HepG2 (cell line): Measurements from ENCODE around the gene POLDIP3. TPM values are rescaled to one million over a fixed set of nuclear protein-coding genes. Genes with fewer than 3 reads are reported as not detected.
A peak's percentile ranks its signal among the peaks of the same experiment; 100 is the strongest.

Source experiments
- CBFB ChIP-seq: sonication (generic); formaldehyde crosslinking; IDR thresholded peaks from 2 replicates; pipeline ENCODE4 v1.4.0; 2020; ENCODE audit warnings: missing genetic modification reagents
- CEBPG ChIP-seq: IDR thresholded peaks from 2 replicates; pipeline ENCODE4 v1.6.1; 2016
- ELF4 ChIP-seq: sonication (generic); formaldehyde crosslinking; IDR thresholded peaks from 2 replicates; pipeline ENCODE4 v1.5.0; 2020; ENCODE audit warnings: missing genetic modification reagents, mild to moderate bottlenecking, moderate library complexity, borderline replicate concordance
- MAFG ChIP-seq: sonication (generic); formaldehyde crosslinking; IDR thresholded peaks from 2 replicates; pipeline ENCODE4 v1.5.1; 2020; ENCODE audit warnings: mild to moderate bottlenecking, missing genetic modification reagents
- NCOR1 ChIP-seq: fragments of 200-600 bp; sonication (generic); IDR thresholded peaks from 2 replicates; pipeline ENCODE4 v1.7.0; 2017; ENCODE audit warnings: antibody characterized with exemption, low read length, borderline replicate concordance
- PHF8 ChIP-seq: sonication (generic); formaldehyde crosslinking; IDR thresholded peaks from 2 replicates; pipeline ENCODE4 v1.5.0; 2020; ENCODE audit warnings: missing genetic modification reagents
- SKI ChIP-seq: fragments of 450-650 bp; IDR thresholded peaks from one replicate; pipeline ENCODE4 v1.6.1; 2018; ENCODE audit warnings: mild to moderate bottlenecking; ENCODE audit not compliant: partially characterized antibody
- SOX6 ChIP-seq, 2 experiments: fragments of 450-650 bp in 1 of 2; sonication (generic) in 1 of 2; formaldehyde crosslinking in 1 of 2; IDR thresholded peaks; 2 replicates each; pipeline versions ENCODE4 v1.4.0 to v1.6.1; 2017 to 2020; ENCODE audit warnings: antibody characterized with exemption in 1 of 2, mild to moderate bottlenecking in 1 of 2, missing genetic modification reagents in 1 of 2
- TARDBP ChIP-seq: sonication (generic); formaldehyde crosslinking; IDR thresholded peaks from 2 replicates; pipeline ENCODE4 v1.8.0; 2022; ENCODE audit warnings: mild to moderate bottlenecking, missing genetic modification reagents
- TOPORS ChIP-seq: sonication (generic); formaldehyde crosslinking; IDR thresholded peaks from 2 replicates; pipeline ENCODE4 v1.8.0; 2023; ENCODE audit warnings: mild to moderate bottlenecking, missing genetic modification reagents
- ZBTB3 ChIP-seq: sonication (generic); formaldehyde crosslinking; IDR thresholded peaks from 2 replicates; pipeline ENCODE4 v1.4.0; 2020; ENCODE audit warnings: low read depth, mild to moderate bottlenecking, moderate library complexity, missing genetic modification reagents, borderline replicate concordance
- ZFP36L1 ChIP-seq: sonication (generic); formaldehyde crosslinking; IDR thresholded peaks from 2 replicates; pipeline ENCODE4 v1.8.0; 2022; ENCODE audit warnings: mild to moderate bottlenecking, missing genetic modification reagents, moderate library complexity
- ZNF296 ChIP-seq: sonication (generic); formaldehyde crosslinking; conservative IDR thresholded peaks from 2 replicates; pipeline ENCODE4 v1.5.0; 2020; ENCODE audit warnings: mild to moderate bottlenecking, missing genetic modification reagents
- ZNF333 ChIP-seq: sonication (generic); formaldehyde crosslinking; IDR thresholded peaks from 2 replicates; pipeline ENCODE4 v1.4.0; 2020; ENCODE audit warnings: mild to moderate bottlenecking, missing genetic modification reagents, borderline replicate concordance
- ZNF337 ChIP-seq: sonication (generic); formaldehyde crosslinking; IDR thresholded peaks from 2 replicates; pipeline ENCODE4 v1.5.1; 2020; ENCODE audit warnings: missing genetic modification reagents, low read depth, mild to moderate bottlenecking, borderline replicate concordance
- ZNF703 ChIP-seq: sonication (generic); formaldehyde crosslinking; IDR thresholded peaks from 2 replicates; pipeline ENCODE4 v1.5.1; 2020; ENCODE audit warnings: missing genetic modification reagents, mild to moderate bottlenecking, moderate library complexity, borderline replicate concordance
- ZNF709 ChIP-seq: sonication (generic); formaldehyde crosslinking; IDR thresholded peaks from 2 replicates; pipeline ENCODE4 v1.5.0; 2020; ENCODE audit warnings: mild to moderate bottlenecking, missing genetic modification reagents
- ZSCAN9 ChIP-seq: IDR thresholded peaks from 2 replicates; pipeline ENCODE4 v1.6.1; 2016; ENCODE audit warnings: borderline replicate concordance
- polyA plus RNA-seq, 8 experiments: library from polyadenylated mRNA; depleted of rRNA in 3 of 8; stranded (reverse) in 7 of 8; unstranded in 1 of 8; fragments of >200 nt; fragmentation: Illumina TruSeq in 4 of 8; extraction: Trizol in 4 of 8; gene quantifications; 2 replicates each; pipeline versions ENCODE4 v1.2.1 to v1.2.3, GENCODE V29; 2011 to 2016; ENCODE audit warnings: low read depth in 4 of 8, missing spikeins in 1 of 8, mixed read lengths in 1 of 8; ENCODE audit not compliant: insufficient read depth in 1 of 8
- total RNA-seq, 5 experiments: library from RNA; depleted of rRNA; stranded (reverse); fragments of >200 nt; fragmentation: Illumina TruSeq; extraction: Trizol; gene quantifications; 2 replicates each; pipeline ENCODE4 v1.2.3, GENCODE V29; 2016; ENCODE audit warnings: low read depth in 1 of 5
- TF ChIP-seq, protein P1 (sequence below): sonication (generic); IDR thresholded peaks from 2 replicates; pipeline ENCODE4 v1.6.1; 2016; ENCODE audit warnings: low read depth, borderline replicate concordance
- TF ChIP-seq, protein P2 (sequence below): sonication (generic); formaldehyde crosslinking; IDR thresholded peaks from 2 replicates; pipeline ENCODE4 v1.4.0; 2020; ENCODE audit warnings: missing genetic modification reagents
- TF ChIP-seq, protein P3 (sequence below): sonication (generic); formaldehyde crosslinking; IDR thresholded peaks from 2 replicates; pipeline ENCODE4 v1.4.0; 2020; ENCODE audit warnings: mild to moderate bottlenecking, missing genetic modification reagents
- TF ChIP-seq, protein P4 (sequence below): sonication (generic); formaldehyde crosslinking; IDR thresholded peaks from 2 replicates; pipeline ENCODE4 v1.5.1; 2020; ENCODE audit warnings: missing genetic modification reagents, mild to moderate bottlenecking, borderline replicate concordance
- TF ChIP-seq, protein P5 (sequence below): sonication (generic); formaldehyde crosslinking; IDR thresholded peaks from 2 replicates; pipeline ENCODE4 v1.4.0; 2020; ENCODE audit warnings: low read depth, mild to moderate bottlenecking, missing genetic modification reagents

The POLDIP3 gene
- total and polyA plus RNA-seq, 2 of the 13 experiments (the other 11 are each of a cell fraction or from before 2014, with no cell fraction given) = 45.8 to 47.4 TPM

DNA sequence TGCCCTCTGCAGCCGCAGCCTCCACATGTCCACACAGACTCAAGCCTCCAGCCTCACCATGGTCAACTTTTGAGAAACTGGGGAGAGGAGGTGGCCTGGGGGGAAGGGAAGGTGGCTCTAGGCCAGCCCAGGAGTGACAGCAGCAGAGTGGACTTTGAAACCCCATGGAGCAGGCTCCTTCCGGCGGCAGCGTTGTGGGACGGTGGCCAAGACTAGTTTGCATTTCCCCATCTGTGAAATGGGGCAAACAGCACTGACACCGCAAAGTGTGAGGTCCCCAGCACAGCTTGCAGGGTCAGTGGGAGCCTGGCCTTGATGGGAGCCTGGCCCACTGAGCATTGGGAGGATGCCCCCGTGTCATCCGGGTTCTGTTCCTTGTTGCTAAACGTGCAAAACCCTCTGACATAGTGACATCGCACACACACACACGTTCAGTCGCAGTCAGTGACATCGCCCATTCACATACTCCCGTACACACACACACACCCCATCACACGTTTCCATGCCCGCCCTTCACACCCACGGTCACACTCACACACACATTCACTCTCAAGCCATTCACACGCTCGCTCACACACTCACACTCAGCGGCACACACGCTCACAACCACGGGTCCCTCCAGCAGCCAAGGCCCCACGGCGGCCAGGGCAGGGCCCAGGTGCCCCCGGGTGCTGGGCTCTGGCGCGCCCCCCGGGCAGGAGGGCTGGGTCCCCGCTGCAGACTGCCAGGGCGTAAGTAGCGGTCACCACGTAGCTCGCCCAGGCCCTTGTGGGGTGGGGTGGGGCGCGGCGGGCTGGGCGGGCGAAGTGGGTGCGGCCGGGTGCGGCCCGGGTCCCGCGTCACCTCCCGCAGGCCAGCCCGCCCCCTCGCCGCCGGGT, 33.9 kb upstream of the POLDIP3 start (continued):
- TF ChIP-seq ZNF337 (CRISPR knock-in tag) = no peak
- TF ChIP-seq, protein P1, sequence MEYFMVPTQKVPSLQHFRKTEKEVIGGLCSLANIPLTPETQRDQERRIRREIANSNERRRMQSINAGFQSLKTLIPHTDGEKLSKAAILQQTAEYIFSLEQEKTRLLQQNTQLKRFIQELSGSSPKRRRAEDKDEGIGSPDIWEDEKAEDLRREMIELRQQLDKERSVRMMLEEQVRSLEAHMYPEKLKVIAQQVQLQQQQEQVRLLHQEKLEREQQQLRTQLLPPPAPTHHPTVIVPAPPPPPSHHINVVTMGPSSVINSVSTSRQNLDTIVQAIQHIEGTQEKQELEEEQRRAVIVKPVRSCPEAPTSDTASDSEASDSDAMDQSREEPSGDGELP = peak; percentile 68; the same call in 1 of the 2 replicates
- TF ChIP-seq ZNF709 = peak; percentile 47; the same call in 1 of the 2 replicates
- TF ChIP-seq SKI = peak; percentile 31
- TF ChIP-seq ZNF703 (CRISPR knock-in tag) = no peak
- 0 out of 2 replicates have a peak, but pooled peaks have one; percentile 53 for TF ChIP-seq ZFP36L1 (CRISPR knock-in tag)
- peak; percentile 59 for TF ChIP-seq CEBPG (CRISPR knock-in tag)
- TF ChIP-seq NCOR1 = peak; percentile 55; the same call in 1 of the 2 replicates
- TF ChIP-seq ELF4 = no peak
- no peak for TF ChIP-seq ZBTB3 (CRISPR knock-in tag)
- TF ChIP-seq, protein P2, sequence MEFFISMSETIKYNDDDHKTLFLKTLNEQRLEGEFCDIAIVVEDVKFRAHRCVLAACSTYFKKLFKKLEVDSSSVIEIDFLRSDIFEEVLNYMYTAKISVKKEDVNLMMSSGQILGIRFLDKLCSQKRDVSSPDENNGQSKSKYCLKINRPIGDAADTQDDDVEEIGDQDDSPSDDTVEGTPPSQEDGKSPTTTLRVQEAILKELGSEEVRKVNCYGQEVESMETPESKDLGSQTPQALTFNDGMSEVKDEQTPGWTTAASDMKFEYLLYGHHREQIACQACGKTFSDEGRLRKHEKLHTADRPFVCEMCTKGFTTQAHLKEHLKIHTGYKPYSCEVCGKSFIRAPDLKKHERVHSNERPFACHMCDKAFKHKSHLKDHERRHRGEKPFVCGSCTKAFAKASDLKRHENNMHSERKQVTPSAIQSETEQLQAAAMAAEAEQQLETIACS = 0 out of 2 replicates have a peak, but pooled peaks have one; percentile 20
- peak; percentile 95 for TF ChIP-seq TARDBP (CRISPR knock-in tag)
- TF ChIP-seq ZNF296 (CRISPR knock-in tag) = 0 out of 2 replicates have a peak, but pooled peaks have one; percentile 16
- no peak for TF ChIP-seq MAFG (CRISPR knock-in tag)
- 0 out of 2 replicates have a peak, but pooled peaks have one; percentile 40 for TF ChIP-seq ZNF333 (CRISPR knock-in tag)
- peak; percentile 45 for TF ChIP-seq CBFB (CRISPR knock-in tag)
- TF ChIP-seq, protein P3, sequence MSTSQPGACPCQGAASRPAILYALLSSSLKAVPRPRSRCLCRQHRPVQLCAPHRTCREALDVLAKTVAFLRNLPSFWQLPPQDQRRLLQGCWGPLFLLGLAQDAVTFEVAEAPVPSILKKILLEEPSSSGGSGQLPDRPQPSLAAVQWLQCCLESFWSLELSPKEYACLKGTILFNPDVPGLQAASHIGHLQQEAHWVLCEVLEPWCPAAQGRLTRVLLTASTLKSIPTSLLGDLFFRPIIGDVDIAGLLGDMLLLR (CRISPR knock-in tag) = no peak
- no peak for TF ChIP-seq SOX6 (IDR thresholded peaks at IDR 0.05)
- peak; percentile 82 for TF ChIP-seq SOX6 (CRISPR knock-in tag; IDR thresholded peaks at IDR 0.05)
- peak; percentile 56; the same call in 1 of the 2 replicates for TF ChIP-seq PHF8 (CRISPR knock-in tag)
- TF ChIP-seq, protein P4, sequence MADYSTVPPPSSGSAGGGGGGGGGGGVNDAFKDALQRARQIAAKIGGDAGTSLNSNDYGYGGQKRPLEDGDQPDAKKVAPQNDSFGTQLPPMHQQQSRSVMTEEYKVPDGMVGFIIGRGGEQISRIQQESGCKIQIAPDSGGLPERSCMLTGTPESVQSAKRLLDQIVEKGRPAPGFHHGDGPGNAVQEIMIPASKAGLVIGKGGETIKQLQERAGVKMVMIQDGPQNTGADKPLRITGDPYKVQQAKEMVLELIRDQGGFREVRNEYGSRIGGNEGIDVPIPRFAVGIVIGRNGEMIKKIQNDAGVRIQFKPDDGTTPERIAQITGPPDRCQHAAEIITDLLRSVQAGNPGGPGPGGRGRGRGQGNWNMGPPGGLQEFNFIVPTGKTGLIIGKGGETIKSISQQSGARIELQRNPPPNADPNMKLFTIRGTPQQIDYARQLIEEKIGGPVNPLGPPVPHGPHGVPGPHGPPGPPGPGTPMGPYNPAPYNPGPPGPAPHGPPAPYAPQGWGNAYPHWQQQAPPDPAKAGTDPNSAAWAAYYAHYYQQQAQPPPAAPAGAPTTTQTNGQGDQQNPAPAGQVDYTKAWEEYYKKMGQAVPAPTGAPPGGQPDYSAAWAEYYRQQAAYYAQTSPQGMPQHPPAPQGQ (CRISPR knock-in tag) = no peak
- no peak for TF ChIP-seq ZSCAN9
- 0 out of 2 replicates have a peak, but pooled peaks have one; percentile 79 for TF ChIP-seq TOPORS (CRISPR knock-in tag)
- TF ChIP-seq, protein P5, sequence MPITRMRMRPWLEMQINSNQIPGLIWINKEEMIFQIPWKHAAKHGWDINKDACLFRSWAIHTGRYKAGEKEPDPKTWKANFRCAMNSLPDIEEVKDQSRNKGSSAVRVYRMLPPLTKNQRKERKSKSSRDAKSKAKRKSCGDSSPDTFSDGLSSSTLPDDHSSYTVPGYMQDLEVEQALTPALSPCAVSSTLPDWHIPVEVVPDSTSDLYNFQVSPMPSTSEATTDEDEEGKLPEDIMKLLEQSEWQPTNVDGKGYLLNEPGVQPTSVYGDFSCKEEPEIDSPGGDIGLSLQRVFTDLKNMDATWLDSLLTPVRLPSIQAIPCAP (CRISPR knock-in tag) = no peak
